ENCODE data around the gene ST6GALNAC2. TPM values are rescaled to one million over a fixed set of nuclear protein-coding genes. Genes with fewer than 3 reads are reported as not detected.

Gene ST6GALNAC2
- total RNA-seq, 1 donor: 0.63 TPM

GRCh38 chr17:76572201-76572910 lies 13.3 kb downstream of the ST6GALNAC2 start:
- no peak overlapping the region for H3K4me3 ChIP-seq (ENCODE audit: low read depth, low read length)
- no peak for TF ChIP-seq CTCF (IDR thresholded peaks at IDR 0.05; ENCODE audit: insufficient read depth, low read length)
- DNase-seq (ENCODE audit: low read depth): no peak

- DNase-seq (ENCODE audit: low read depth): no peak
- TF ChIP-seq CTCF (IDR thresholded peaks at IDR 0.05; ENCODE audit: insufficient read depth, low read length): no peak
- H3K4me3 ChIP-seq (ENCODE audit: low read depth, low read length): no peak overlapping the region
Observed at GRCh38 chr17:76570877-76571471, 14.7 kb downstream of the ST6GALNAC2 start.

- no peak overlapping the region for H3K4me3 ChIP-seq (ENCODE audit: low read depth, low read length)
- DNase-seq (ENCODE audit: low read depth): no peak
- TF ChIP-seq CTCF (IDR thresholded peaks at IDR 0.05; ENCODE audit: insufficient read depth, low read length): no peak
Observed at GRCh38 chr17:76570457-76570856, 15.2 kb downstream of the ST6GALNAC2 start.

GRCh38 chr17:76569607-76570279 lies 15.9 kb downstream of the ST6GALNAC2 start:
- TF ChIP-seq CTCF (IDR thresholded peaks at IDR 0.05; ENCODE audit: insufficient read depth, low read length): no peak
- no peak overlapping the region for H3K4me3 ChIP-seq (ENCODE audit: low read depth, low read length)
- no peak for DNase-seq (ENCODE audit: low read depth)

- no peak overlapping the region for H3K4me3 ChIP-seq (ENCODE audit: low read depth, low read length)
- no peak for TF ChIP-seq CTCF (IDR thresholded peaks at IDR 0.05; ENCODE audit: insufficient read depth, low read length)
- DNase-seq (ENCODE audit: low read depth): no peak
Observed at GRCh38 chr17:76568811-76569221, 16.8 kb downstream of the ST6GALNAC2 start.

- no peak for TF ChIP-seq CTCF (IDR thresholded peaks at IDR 0.05; ENCODE audit: insufficient read depth, low read length)
- H3K4me3 ChIP-seq (ENCODE audit: low read depth, low read length): no peak overlapping the region
- no peak for DNase-seq (ENCODE audit: low read depth)
Observed at GRCh38 chr17:76567634-76568432, 17.8 kb downstream of the ST6GALNAC2 start.

Data from fibroblast of the aortic adventitia (primary cell).